Heart left ventricle (tissue), 13 donors: Measurements from ENCODE around the gene MPP7.

Source experiments
- CTCF ChIP-seq, 12 donors: fragments of 200-600 bp; sonication (generic) in 4 of 12; IDR thresholded peaks; one replicate each; pipeline versions ENCODE4 v1.5.0 to v1.8.0; 2018 to 2022; ENCODE audit warnings: antibody characterized with exemption in 12 of 12, mild to moderate bottlenecking in 5 of 12
- POLR2A ChIP-seq, 2 donors: fragments of 450-650 bp; IDR thresholded peaks; one replicate each; pipeline ENCODE4 v1.6.1; 2017; ENCODE audit warnings: antibody characterized with exemption in 2 of 2, mild to moderate bottlenecking in 2 of 2, moderate library complexity in 2 of 2
- donor health status: ischemic (EF 13 %, LVEDD 7.1; RV severe dilation, severe dysfunction).
- donor health status: DM: no; HTN: yes; CAD: no.
- donor health status: DM: no; HTN: no; CAD: no.
- donor health status: ischemic (EF 25% LVEDD 6.9; RV normal size, moderate dysfunction).
- donor health status: ischemic (EF 25% LVEDD 5.7; RV mildly dilated, moderate dysfunction).
- donor health status: ischemic (EF 35%, LVEDD 5.7; RV mildly dilated, moderate dysfunction).
- donor health status: nonischemic (EF 11% LVEDD 7.7; RV severe dilation, severe dysfunction).
- donor health status: DM: yes; HTN: yes; CAD: no.
- donor health status: PGD.
- donor health status: ischemic (EF 29% LVEDD 5.4; RV normal size, mild dysfunction).
- donor health status: nonischemic (EF 23%, LVEDD 6.1; RV moderate dilation, normal function).

- TF ChIP-seq CTCF (IDR thresholded peaks at IDR 0.05) (no peak), POLR2A (IDR thresholded peaks at IDR 0.05) (no peak)
Observed at GRCh38 chr10:28328346-28328745, 25.5 kb upstream of the MPP7 start.
